GM23338 (cell line): ENCODE measurements around the gene CDC16. TPM values are rescaled to one million over a fixed set of nuclear protein-coding genes. Genes with fewer than 3 reads are reported as not detected.

ENCODE experiments used
- ATAC-seq: fragments of 200-7000 bp; cut with Tn5 transposase; 3 replicates; pipeline ENCODE4 v1.9.1; 2020
- DNase-seq: peaks from one replicate; pipeline ENCODE4 v3.0.0-alpha.2; 2015; ENCODE audit warnings: low spot score
- H2AFZ ChIP-seq: fragments of 200-600 bp; sonication (generic); 2 replicates; pipeline ENCODE4 v1.8.0; 2016; ENCODE audit warnings: antibody characterized with exemption, mild to moderate bottlenecking, moderate library complexity
- H3F3A ChIP-seq: fragments of 200-600 bp; sonication (generic); replicated peaks from 2 replicates; pipeline ENCODE4 v1.8.0; 2017; ENCODE audit warnings: antibody characterized with exemption, mixed run types, low read depth
- H3K27ac ChIP-seq: fragments of 200-600 bp; sonication (generic); 2 replicates; pipeline ENCODE4 v1.6.1; 2016; ENCODE audit warnings: low read depth
- H3K27me3 ChIP-seq: fragments of 200-600 bp; sonication (generic); 2 replicates; pipeline ENCODE4 v1.8.0; 2016; ENCODE audit warnings: mild to moderate bottlenecking, mixed run types, moderate library complexity; ENCODE audit not compliant: insufficient read depth
- H3K36me3 ChIP-seq: fragments of 200-600 bp; sonication (generic); 2 replicates; pipeline ENCODE4 v1.8.0; 2016; ENCODE audit warnings: mild to moderate bottlenecking; ENCODE audit not compliant: insufficient read depth
- H3K4me1 ChIP-seq: fragments of 200-600 bp; sonication (generic); 2 replicates; pipeline ENCODE4 v1.8.0; 2016; ENCODE audit warnings: mild to moderate bottlenecking, moderate library complexity; ENCODE audit not compliant: insufficient read depth
- H3K4me2 ChIP-seq: fragments of 200-600 bp; sonication (generic); 2 replicates; pipeline ENCODE4 v1.7.1; 2017; ENCODE audit warnings: mixed run types
- H3K4me3 ChIP-seq: fragments of 200-600 bp; sonication (generic); 2 replicates; pipeline ENCODE4 v1.6.1; 2016; ENCODE audit warnings: mixed run types
- H3K79me2 ChIP-seq: fragments of 200-600 bp; sonication (generic); replicated peaks from 2 replicates; pipeline ENCODE4 v1.8.0; 2017; ENCODE audit warnings: mild to moderate bottlenecking; ENCODE audit not compliant: insufficient read depth
- H3K9me2 ChIP-seq: fragments of 200-600 bp; sonication (generic); 2 replicates; pipeline ENCODE4 v1.8.0; 2017; ENCODE audit not compliant: insufficient read depth
- H4K20me1 ChIP-seq: fragments of 200-600 bp; sonication (generic); replicated peaks from 2 replicates; pipeline ENCODE4 v1.8.0; 2017; ENCODE audit warnings: mild to moderate bottlenecking; ENCODE audit not compliant: insufficient read depth
- H3K27ac Mint-ChIP-seq: 2 replicates; pipeline ENCODE4 v1.8.0; 2020; ENCODE audit warnings: inconsistent platforms, mild to moderate bottlenecking, moderate library complexity, mixed read lengths
- H3K27me3 Mint-ChIP-seq: 3 replicates; pipeline ENCODE4 v1.8.0; 2022; ENCODE audit warnings: low read depth, mild to moderate bottlenecking, moderate library complexity, mixed read lengths, inconsistent platforms; ENCODE audit not compliant: insufficient read depth, poor library complexity
- H3K36me3 Mint-ChIP-seq: 3 replicates; pipeline ENCODE4 v1.8.0; 2021; ENCODE audit warnings: low read depth, mild to moderate bottlenecking, inconsistent platforms, moderate library complexity, mixed read lengths
- H3K4me1 Mint-ChIP-seq: 3 replicates; pipeline ENCODE4 v1.8.0; 2020; ENCODE audit warnings: mild to moderate bottlenecking, inconsistent platforms, mixed read lengths
- H3K4me3 Mint-ChIP-seq: 3 replicates; pipeline ENCODE4 v1.8.0; 2021; ENCODE audit warnings: moderate library complexity, mild to moderate bottlenecking, inconsistent platforms, mixed read lengths
- H3K9me3 Mint-ChIP-seq: 3 replicates; pipeline ENCODE4 v1.8.0; 2020; ENCODE audit warnings: moderate library complexity, mild to moderate bottlenecking, inconsistent platforms, mixed read lengths
- CREB1 ChIP-seq: fragments of 250-450 bp; sonication (Bioruptor Pico); IDR thresholded peaks from 2 replicates; pipeline ENCODE4 v1.5.0; 2020; ENCODE audit warnings: low read depth, mild to moderate bottlenecking, moderate library complexity
- CTCF ChIP-seq, 2 experiments: fragments of 200-600 bp in 1 of 2; sonication (generic) in 1 of 2; conservative IDR thresholded peaks; 2 replicates each; pipeline versions ENCODE4 v1.5.1 to v1.6.1; 2016 to 2017; ENCODE audit warnings: antibody characterized with exemption in 2 of 2, low read depth in 2 of 2, mild to moderate bottlenecking in 2 of 2, moderate library complexity in 1 of 2
- ETS1 ChIP-seq: IDR thresholded peaks from 2 replicates; pipeline ENCODE4 v1.6.1; 2016; ENCODE audit warnings: antibody characterized with exemption
- EZH2 ChIP-seq: fragments of 200-600 bp; sonication (generic); IDR thresholded peaks from one replicate; pipeline ENCODE4 v1.8.0; 2017; ENCODE audit warnings: antibody characterized with exemption, mild to moderate bottlenecking, low read depth; ENCODE audit not compliant: unreplicated experiment
- EZH2phosphoT487 ChIP-seq: fragments of 200-600 bp; sonication (generic); IDR thresholded peaks from one replicate; pipeline ENCODE4 v1.8.1; 2018; ENCODE audit warnings: antibody characterized with exemption; ENCODE audit not compliant: unreplicated experiment
- JUNB ChIP-seq: IDR thresholded peaks from one replicate; pipeline ENCODE4 v1.6.1; 2016; ENCODE audit warnings: antibody characterized with exemption; ENCODE audit not compliant: unreplicated experiment
- NANOG ChIP-seq: IDR thresholded peaks from 2 replicates; pipeline ENCODE4 v1.6.1; 2016; ENCODE audit warnings: antibody characterized with exemption, borderline replicate concordance
- POLR2AphosphoS5 ChIP-seq: IDR thresholded peaks from 2 replicates; pipeline ENCODE4 v1.6.1; 2016; ENCODE audit warnings: antibody characterized with exemption, low read depth
- REST ChIP-seq: IDR thresholded peaks from one replicate; pipeline ENCODE4 v1.6.1; 2018; ENCODE audit warnings: antibody characterized with exemption; ENCODE audit not compliant: unreplicated experiment
- STAT1 ChIP-seq: IDR thresholded peaks from one replicate; pipeline ENCODE4 v1.6.1; 2016; ENCODE audit warnings: antibody characterized with exemption; ENCODE audit not compliant: unreplicated experiment
- ZNF114 ChIP-seq: fragments of 250-450 bp; sonication (Bioruptor Pico); IDR thresholded peaks from 2 replicates; pipeline ENCODE4 v1.5.0; 2020; ENCODE audit warnings: mild to moderate bottlenecking, moderate library complexity
- ZNF331 ChIP-seq: fragments of 250-450 bp; sonication (Bioruptor Pico); IDR thresholded peaks from 2 replicates; pipeline ENCODE4 v1.5.0; 2020; ENCODE audit warnings: low read depth, mild to moderate bottlenecking, moderate library complexity
- ZNF462 ChIP-seq: fragments of 250-450 bp; sonication (Bioruptor Pico); IDR thresholded peaks from 2 replicates; pipeline ENCODE4 v1.5.0; 2020; ENCODE audit warnings: mild to moderate bottlenecking, moderate library complexity
- polyA plus RNA-seq: library from polyadenylated mRNA; unstranded; fragments of >200 nt; fragmentation: Nextera tagmentation; extraction: Ambion mirVana; gene quantifications from 2 replicates; pipeline ENCODE4 v1.2.1, GENCODE V29; 2016
- total RNA-seq: library from RNA; depleted of rRNA; stranded (reverse); fragments of >200 nt; shearing (Covaris generic); gene quantifications from 2 replicates; pipeline ENCODE4 v1.2.3, GENCODE V29; 2014

The CDC16 gene
- total and polyA plus RNA-seq, 2 experiments from 2014 or later = 86.1 to 91.3 TPM

DNA sequence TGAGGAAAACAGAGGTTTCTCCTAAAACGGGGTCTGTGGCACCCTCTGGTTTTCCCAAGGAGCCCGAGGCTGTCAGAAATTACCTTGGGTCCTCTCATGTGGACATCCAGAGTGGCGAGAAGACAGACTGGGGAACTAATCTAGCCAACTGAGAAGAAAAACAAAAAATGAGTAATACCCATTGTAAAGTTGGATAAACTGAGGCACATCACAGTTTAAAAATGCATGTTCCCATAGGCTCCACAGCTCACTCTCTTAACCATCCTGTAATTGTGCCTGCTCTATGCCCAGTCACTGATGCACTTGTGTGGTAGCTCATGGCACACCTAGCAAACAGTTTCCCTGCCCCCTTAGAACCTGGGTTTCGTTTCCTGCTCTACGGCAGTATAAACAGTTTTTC is 31.5 kb downstream of the CDC16 start:
- no peak for DNase-seq
- Histone ChIP-seq H3F3A (peaks cover 15% of the 10 kb centered on the region; the same call in 1 of the 2 replicates), H3K36me3 (peaks cover 64% of the 10 kb centered on the region), H3K4me2 (no peak overlapping the region), H3K79me2 (0 out of 2 replicates have a peak, but pooled peaks cover 3% of the 10 kb centered on the region), H3K4me3 (no peak overlapping the region), H2AFZ (no peak overlapping the region), H3K9me2 (no peaks in the 10 kb centered on the region), H3K27ac (no peak overlapping the region), H3K27me3 (no peaks in the 10 kb centered on the region), H4K20me1 (peaks cover 21% of the 10 kb centered on the region; the same call in 1 of the 2 replicates), H3K4me1 (no peaks in the 10 kb centered on the region)
- peaks cover 86% of the 10 kb centered on the region for H3K36me3 Mint-ChIP-seq
- no peaks in the 10 kb centered on the region for H3K9me3 Mint-ChIP-seq
- H3K4me1 Mint-ChIP-seq = no peaks in the 10 kb centered on the region
- H3K4me3 Mint-ChIP-seq = no peak overlapping the region
- no peak for ATAC-seq
- no peak overlapping the region for H3K27ac Mint-ChIP-seq
- H3K27me3 Mint-ChIP-seq = peaks cover 2% of the 10 kb centered on the region
- TF ChIP-seq ZNF462 (CRISPR knock-in tag) (no peak), CREB1 (no peak), EZH2phosphoT487 (no peak), ZNF331 (CRISPR knock-in tag) (no peak), ZNF114 (CRISPR knock-in tag) (no peak), CTCF (conservative IDR thresholded peaks at IDR 0.05; ENCODE audit: low read depth in 2 of 2) (no peak), POLR2AphosphoS5 (no peak), JUNB (no peak), EZH2 (no peak), STAT1 (no peak), REST (no peak), NANOG (no peak), ETS1 (no peak)
